ENCODE results near the gene SNRNP70. TPM values are rescaled to one million over a fixed set of nuclear protein-coding genes. Genes with fewer than 3 reads are reported as not detected.

SNRNP70 gene
- total and polyA plus RNA-seq, 2 of the 13 experiments (the other 11 are each of a cell fraction or from before 2014, with no cell fraction given) = 150 to 210 TPM

- no peak for TF ChIP-seq LRRFIP1 (CRISPR knock-in tag; conservative IDR thresholded peaks at IDR 0.05)
- TF ChIP-seq ZNF543 (CRISPR knock-in tag; IDR thresholded peaks at IDR 0.05) = 0 out of 2 replicates have a peak, but pooled peaks have one; percentile 57
- 0 out of 2 replicates have a peak, but pooled peaks have one; percentile 49 for TF ChIP-seq HNRNPL (IDR thresholded peaks at IDR 0.05; ENCODE audit: low read depth, low read length)
- TF ChIP-seq CREM (IDR thresholded peaks at IDR 0.05) = no peak
- no peak for TF ChIP-seq CREM (CRISPR knock-in tag; IDR thresholded peaks at IDR 0.05)
- TF ChIP-seq, protein P1, sequence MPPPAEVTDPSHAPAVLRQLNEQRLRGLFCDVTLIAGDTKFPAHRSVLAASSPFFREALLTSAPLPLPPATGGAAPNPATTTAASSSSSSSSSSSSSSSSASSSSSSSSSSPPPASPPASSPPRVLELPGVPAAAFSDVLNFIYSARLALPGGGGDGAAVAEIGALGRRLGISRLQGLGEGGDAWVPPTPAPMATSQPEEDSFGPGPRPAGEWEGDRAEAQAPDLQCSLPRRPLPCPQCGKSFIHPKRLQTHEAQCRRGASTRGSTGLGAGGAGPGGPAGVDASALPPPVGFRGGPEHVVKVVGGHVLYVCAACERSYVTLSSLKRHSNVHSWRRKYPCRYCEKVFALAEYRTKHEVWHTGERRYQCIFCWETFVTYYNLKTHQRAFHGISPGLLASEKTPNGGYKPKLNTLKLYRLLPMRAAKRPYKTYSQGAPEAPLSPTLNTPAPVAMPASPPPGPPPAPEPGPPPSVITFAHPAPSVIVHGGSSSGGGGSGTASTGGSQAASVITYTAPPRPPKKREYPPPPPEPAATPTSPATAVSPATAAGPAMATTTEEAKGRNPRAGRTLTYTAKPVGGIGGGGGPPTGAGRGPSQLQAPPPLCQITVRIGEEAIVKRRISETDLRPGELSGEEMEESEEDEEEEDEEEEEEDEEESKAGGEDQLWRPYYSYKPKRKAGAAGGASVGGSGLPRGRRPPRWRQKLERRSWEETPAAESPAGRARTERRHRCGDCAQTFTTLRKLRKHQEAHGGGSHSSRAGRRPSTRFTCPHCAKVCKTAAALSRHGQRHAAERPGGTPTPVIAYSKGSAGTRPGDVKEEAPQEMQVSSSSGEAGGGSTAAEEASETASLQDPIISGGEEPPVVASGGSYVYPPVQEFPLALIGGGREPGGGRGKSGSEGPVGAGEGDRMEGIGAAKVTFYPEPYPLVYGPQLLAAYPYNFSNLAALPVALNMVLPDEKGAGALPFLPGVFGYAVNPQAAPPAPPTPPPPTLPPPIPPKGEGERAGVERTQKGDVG (CRISPR knock-in tag; IDR thresholded peaks at IDR 0.05; ENCODE audit: borderline replicate concordance) = no peak
- peak; percentile 65 for TF ChIP-seq SP5 (CRISPR knock-in tag; IDR thresholded peaks at IDR 0.05; ENCODE audit: borderline replicate concordance, low read depth)
- TF ChIP-seq ZFP90 (CRISPR knock-in tag; IDR thresholded peaks at IDR 0.05; ENCODE audit: borderline replicate concordance) = peak; percentile 89; the same call in 1 of the 2 replicates
- TF ChIP-seq RAD51 (IDR thresholded peaks at IDR 0.05; ENCODE audit: borderline replicate concordance) = no peak
- TF ChIP-seq GABPB1 (CRISPR knock-in tag; IDR thresholded peaks at IDR 0.05) = peak; percentile 90
- TF ChIP-seq ZNF557 (CRISPR knock-in tag; IDR thresholded peaks at IDR 0.05) = 0 out of 2 replicates have a peak, but pooled peaks have one; percentile 65
- TF ChIP-seq ZNF879 (CRISPR knock-in tag; IDR thresholded peaks at IDR 0.05) = 0 out of 2 replicates have a peak, but pooled peaks have one; percentile 55
- no peak for TF ChIP-seq YY1 (IDR thresholded peaks at IDR 0.05; ENCODE audit: insufficient read depth, insufficient replicate concordance, low read depth, low read length)
- TF ChIP-seq ZBTB2 (CRISPR knock-in tag; IDR thresholded peaks at IDR 0.05; ENCODE audit: low read depth) = 0 out of 2 replicates have a peak, but pooled peaks have one; percentile 54
- TF ChIP-seq MED13 (CRISPR knock-in tag; IDR thresholded peaks at IDR 0.05) = 0 out of 2 replicates have a peak, but pooled peaks have one; percentile 47
- TF ChIP-seq CENPBD1 (CRISPR knock-in tag; IDR thresholded peaks at IDR 0.05; ENCODE audit: borderline replicate concordance, low read depth) = no peak
- peak; percentile 85 for TF ChIP-seq BHLHE40 (IDR thresholded peaks at IDR 0.05; ENCODE audit: low read length)
- TF ChIP-seq, protein P2, sequence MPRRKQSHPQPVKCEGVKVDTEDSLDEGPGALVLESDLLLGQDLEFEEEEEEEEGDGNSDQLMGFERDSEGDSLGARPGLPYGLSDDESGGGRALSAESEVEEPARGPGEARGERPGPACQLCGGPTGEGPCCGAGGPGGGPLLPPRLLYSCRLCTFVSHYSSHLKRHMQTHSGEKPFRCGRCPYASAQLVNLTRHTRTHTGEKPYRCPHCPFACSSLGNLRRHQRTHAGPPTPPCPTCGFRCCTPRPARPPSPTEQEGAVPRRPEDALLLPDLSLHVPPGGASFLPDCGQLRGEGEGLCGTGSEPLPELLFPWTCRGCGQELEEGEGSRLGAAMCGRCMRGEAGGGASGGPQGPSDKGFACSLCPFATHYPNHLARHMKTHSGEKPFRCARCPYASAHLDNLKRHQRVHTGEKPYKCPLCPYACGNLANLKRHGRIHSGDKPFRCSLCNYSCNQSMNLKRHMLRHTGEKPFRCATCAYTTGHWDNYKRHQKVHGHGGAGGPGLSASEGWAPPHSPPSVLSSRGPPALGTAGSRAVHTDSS (CRISPR knock-in tag; conservative IDR thresholded peaks at IDR 0.05) = no peak
- TF ChIP-seq ZNF34 (CRISPR knock-in tag; IDR thresholded peaks at IDR 0.05; ENCODE audit: borderline replicate concordance) = no peak
- peak; percentile 86 for TF ChIP-seq RFXAP (CRISPR knock-in tag; IDR thresholded peaks at IDR 0.05; ENCODE audit: borderline replicate concordance)
Measured at GRCh38 chr19:49118565-49119410, 33.5 kb downstream of the SNRNP70 start, which contains the start of gene C19orf73 (continued).
